ENCODE measurements around the gene B3GAT3.
"Not testable (repeated sequence)": the region's sequence is repeated elsewhere in the genome, so short reads cannot be mapped to it uniquely, and the experiment has no call there.

DNA sequence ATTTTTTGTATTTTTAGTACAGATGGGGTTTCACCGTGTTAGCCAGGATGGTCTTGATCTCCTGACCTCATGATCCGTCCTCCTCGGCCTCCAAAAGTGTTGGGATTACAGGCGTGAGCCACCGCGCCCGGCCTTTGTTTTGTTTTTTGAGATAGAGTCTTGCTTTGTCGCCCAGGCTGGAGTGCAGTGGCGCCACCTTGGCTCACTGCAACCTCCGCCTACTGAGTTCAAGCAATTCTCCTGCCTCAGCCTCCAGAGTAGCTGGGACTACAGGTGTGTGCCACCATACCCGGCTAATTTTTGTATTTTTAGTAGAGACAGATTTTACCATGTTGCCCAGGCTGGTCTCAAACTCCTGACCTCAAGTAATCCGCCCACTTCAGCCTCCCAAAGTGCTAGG, 28.5 kb upstream of the B3GAT3 start:
- not testable (repeated sequence) for TF ChIP-seq EZH2 (IDR thresholded peaks at IDR 0.05); POLR2AphosphoS5 (IDR thresholded peaks at IDR 0.05; ENCODE audit: borderline replicate concordance, low read depth, low read length)

Measured in SK-N-MC (cell line).